HFF-Myc (cell line): ENCODE measurements around the gene SEPTIN5.

Experiments used
- DNase-seq: peaks from one replicate; pipeline ENCODE4 v3.0.0-alpha.2; 2011; ENCODE audit warnings: low read depth; ENCODE audit errors: extremely low read depth
- H3K4me3 ChIP-seq: replicated peaks from 2 replicates; pipeline ENCODE4 v1.5.1; 2011; ENCODE audit warnings: low read depth, mild to moderate bottlenecking, control low read depth, low read length
- CTCF ChIP-seq: IDR thresholded peaks from 2 replicates; pipeline ENCODE4 v1.5.1; 2012; ENCODE audit warnings: mild to moderate bottlenecking, low read depth, low read length, control low read depth; ENCODE audit errors: missing control alignments

Gene SEPTIN5

GRCh38 chr22:19765477-19766239 is 51.4 kb downstream of the SEPTIN5 start:
- DNase-seq: no peak
- H3K4me3 ChIP-seq: no peak overlapping the region
- no peak for TF ChIP-seq CTCF

GRCh38 chr22:19766240-19766510 is 51.9 kb downstream of the SEPTIN5 start:
- TF ChIP-seq CTCF: no peak
- DNase-seq: no peak
- H3K4me3 ChIP-seq: no peak overlapping the region

- no peak for DNase-seq
Measured at GRCh38 chr22:19766511-19767426, 52.5 kb downstream of the SEPTIN5 start.

GRCh38 chr22:19767427-19768341 is 53.4 kb downstream of the SEPTIN5 start:
- TF ChIP-seq CTCF: no peak
- no peak overlapping the region for H3K4me3 ChIP-seq
- DNase-seq: no peak

More at GRCh38 chr22:19766511-19767426, 52.5 kb downstream of the SEPTIN5 start:
- peak; percentile 17 for TF ChIP-seq CTCF
- H3K4me3 ChIP-seq: no peak overlapping the region

- TF ChIP-seq CTCF: no peak
- DNase-seq: no peak
- H3K4me3 ChIP-seq: no peak overlapping the region
Measured at GRCh38 chr22:19769393-19769715, 55.1 kb downstream of the SEPTIN5 start.

GRCh38 chr22:19770349-19771220 is 56.3 kb downstream of the SEPTIN5 start:
- no peak overlapping the region for H3K4me3 ChIP-seq
- no peak for TF ChIP-seq CTCF
- no peak for DNase-seq
